Umbilical cord (tissue), 2 donors: ENCODE measurements around the gene PRPS1. TPM values are rescaled to one million over a fixed set of nuclear protein-coding genes. Genes with fewer than 3 reads are reported as not detected.
"Not testable (repeated sequence)": the region's sequence is repeated elsewhere in the genome, so short reads cannot be mapped to it uniquely, and the experiment has no call there.

Source experiments
- DNase-seq: peaks from one replicate; pipeline ENCODE4 v3.0.0-alpha.2; 2015; ENCODE audit warnings: low spot score
- total RNA-seq: library from RNA; depleted of rRNA; stranded (reverse); fragments of >200 nt; gene quantifications from one replicate; pipeline ENCODE4 v1.2.3, GENCODE V29; 2014; ENCODE audit warnings: low replicate concordance; ENCODE audit not compliant: insufficient read depth

The PRPS1 gene
- total RNA-seq, 1 donor from 2014 or later: 6.5 TPM

DNA sequence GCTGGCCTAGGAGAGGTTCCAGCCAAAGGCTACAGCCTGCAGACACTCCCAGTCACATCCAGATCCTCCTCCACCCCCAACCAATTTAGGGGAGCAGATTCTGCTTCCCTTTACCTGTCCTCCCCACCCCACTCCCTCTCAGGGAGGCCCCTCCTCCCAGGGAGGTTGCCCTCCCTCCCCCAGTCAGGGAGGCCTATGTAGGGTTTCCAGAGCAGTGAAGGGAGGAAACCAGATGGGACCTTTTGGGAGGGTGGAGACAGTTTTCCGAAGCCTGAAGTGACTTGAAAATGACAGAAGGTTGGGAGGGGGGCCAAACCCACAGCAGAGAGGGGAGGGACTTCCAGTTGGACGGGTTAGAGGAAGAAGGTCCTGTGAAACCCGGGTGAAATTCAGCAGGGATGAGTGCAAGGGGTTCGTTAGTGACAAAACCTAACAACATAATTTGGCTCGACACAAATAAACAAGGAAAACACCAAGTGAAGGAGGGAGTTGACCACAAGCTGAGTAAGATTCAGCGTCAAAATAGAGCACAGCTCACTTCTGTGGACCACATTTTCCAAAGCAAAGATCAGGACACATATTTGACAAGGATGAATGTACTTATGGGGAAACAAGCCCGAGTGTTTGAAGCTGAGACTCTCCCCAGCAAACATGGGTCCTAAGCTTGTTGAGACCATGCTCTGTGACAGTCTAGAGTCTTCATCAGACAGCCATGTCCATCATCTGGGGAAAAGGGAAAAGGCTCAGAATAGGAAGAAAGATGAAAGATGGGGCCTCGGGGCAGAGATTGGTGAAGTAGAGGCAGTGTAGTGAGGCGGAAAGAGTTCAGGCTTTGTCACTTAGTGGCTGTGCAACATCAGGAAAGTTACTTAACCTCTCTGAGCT, 46.4 kb downstream of the PRPS1 start:
- DNase-seq: peak; percentile 63

DNA sequence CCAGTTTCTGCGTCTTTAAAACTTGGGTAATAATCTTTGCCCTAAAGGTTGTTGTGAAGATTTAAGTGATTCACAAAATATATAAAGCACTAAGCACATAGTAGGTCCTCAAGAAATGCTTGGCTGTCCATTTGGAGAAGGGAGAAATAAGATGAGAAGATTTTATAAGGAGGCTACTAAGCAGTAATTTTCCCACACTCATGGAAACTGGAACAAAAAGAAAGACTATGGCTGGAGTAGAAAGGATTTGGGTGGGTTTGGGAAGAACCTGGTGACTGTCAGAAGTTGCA, 47.0 kb downstream of the PRPS1 start:
- DNase-seq: no peak

DNA sequence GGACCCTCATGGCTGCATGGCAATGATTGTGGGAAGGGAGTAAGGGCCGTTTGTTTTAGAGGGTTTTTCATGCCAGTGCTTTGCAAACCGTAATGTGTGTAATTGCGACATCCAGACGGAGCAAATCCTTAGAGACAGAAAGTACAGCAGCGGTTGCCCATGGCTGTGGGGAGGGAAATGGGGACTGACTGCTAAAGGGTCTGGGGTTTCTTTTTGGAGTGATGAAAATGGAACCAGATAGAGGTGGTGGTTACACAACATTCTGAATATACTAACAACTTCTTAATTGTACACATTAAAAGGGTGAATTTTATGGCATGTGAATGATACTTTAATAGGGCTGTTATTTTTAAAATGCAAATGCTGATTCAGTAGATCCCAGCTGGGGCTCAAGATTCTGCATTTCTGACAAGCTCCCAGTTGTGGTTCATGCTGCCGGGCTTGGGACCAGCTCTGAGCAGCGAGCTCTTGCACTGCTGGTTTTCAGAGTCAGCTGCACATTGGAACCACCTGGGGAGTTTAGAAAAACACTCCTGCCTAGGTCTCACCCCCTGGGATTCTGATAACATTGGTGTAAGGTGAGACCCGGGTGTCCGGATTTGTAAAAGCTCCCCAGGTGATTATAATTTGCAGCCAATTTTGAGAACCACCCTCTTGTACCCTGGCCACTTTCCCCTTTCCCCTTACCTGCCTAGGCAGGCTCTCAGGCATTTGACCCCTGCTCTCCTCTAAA, 47.7 kb downstream of the PRPS1 start:
- DNase-seq: peak; percentile 71

DNA sequence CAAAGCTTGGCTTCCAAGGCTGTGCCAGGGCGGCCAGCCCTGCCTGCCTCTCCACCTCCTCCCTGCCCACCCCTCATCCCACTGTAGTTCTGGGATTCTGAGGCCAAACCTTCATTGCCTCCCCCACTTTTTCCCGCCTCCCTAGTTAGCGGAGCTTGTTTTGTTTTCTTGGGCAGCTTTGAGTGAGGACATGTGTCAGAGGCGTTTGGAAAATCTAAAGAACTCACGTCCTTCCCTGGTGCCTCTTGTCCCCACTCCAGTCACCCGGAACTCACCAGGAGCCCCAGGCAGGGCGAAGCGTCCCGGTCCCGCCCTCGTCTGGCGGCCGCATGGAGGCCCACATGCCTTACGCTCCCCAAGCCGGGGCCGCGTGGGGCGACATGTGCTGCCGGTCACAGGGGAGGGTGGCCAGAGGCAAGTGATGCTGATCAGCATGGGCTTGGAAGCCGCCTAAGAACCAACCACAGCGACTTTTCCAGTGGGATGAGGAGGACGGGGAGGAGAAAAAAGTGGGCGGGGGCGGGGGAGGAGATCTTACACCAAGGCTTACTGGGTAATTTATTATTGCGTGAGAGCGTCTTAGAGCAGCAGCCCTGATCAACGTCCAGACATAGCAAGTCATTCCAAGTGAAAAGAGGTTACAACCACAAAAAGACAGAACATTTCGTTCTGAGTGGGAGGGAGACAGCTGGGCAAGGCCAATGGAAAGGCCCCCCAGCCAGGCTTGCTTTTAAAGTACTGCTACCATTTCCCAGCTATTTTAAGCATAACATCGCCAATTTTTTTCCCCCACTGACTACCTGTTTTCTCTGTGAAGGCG, 48.5 kb downstream of the PRPS1 start:
- DNase-seq: peak; percentile 87

DNA sequence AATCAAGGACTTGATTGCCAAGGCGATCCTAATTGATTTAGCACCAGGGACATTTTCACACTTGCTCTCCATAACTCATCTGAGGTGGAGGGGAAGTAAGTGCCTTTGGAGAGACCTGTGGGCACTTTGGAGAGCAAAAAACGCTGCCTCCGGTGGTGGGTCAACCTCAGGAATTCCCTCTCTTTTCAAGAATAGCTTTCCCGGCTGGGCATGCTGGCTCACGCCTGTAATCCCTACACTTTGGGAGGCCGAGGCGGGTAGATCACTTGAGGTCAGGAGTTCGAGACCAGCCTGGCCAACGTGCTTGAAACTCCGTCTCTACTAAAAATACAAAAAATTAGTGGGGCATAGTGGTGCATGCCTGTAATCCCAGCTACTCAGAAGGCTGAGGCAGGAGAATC, 49.2 kb downstream of the PRPS1 start:
- DNase-seq: no peak

DNA sequence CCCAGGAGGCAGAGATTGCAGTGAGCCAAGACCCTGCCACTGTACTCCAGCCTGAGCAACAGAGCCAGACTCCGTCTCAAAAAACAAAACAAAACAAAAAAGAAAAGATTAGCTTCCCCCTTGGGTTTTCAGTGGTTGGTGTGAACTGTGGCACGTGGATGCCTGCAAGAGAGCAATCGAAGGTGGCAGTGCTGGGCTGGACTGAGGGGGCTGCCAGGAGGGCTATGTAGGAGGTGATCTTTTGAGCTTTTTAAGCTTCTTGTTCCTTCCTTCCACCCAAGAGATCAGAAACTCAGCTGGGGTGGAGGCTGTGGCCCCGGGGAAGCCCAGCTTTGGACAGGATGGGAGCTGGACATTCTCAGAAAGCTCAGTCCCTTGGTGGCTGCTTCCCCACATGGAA, 49.6 kb downstream of the PRPS1 start:
- no peak for DNase-seq

DNA sequence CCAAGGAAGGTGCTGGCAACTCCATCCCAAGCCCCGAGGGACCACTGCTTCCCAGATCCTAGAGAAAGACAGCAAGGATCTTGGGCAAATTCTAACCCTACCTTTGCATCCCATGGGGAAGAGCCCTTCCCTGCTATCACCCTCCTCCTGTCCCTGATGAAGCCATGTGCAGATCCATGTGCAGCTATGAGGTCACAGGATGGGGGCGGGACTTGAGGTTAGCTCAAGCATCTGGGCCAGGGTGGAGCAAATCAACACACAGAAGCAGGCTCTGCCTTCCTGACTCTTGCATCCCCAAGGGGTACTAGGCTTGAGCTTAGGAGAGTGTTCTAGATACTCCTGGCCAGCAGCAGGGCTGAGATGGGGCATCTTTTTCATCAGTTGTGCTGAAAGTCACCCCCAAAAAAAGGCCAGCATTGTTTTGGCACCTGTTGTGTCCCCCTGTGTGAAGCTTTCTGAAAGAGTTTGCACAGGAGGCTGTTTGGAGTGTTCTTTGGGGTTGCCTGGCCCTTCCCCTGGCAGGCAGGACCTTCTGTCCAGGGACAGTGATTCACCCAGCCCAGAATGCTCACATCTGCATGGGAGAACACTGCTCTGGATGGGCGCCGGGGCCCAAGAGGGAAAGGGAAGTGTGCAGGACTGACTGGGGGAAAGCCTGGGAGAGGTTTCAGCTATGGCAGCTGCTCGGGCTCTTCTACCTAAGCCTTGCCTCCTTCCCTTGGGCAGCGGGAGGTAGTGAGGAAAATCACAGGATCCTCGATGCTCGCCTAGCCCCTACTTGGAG, 50.8 kb downstream of the PRPS1 start:
- no peak for DNase-seq

DNA sequence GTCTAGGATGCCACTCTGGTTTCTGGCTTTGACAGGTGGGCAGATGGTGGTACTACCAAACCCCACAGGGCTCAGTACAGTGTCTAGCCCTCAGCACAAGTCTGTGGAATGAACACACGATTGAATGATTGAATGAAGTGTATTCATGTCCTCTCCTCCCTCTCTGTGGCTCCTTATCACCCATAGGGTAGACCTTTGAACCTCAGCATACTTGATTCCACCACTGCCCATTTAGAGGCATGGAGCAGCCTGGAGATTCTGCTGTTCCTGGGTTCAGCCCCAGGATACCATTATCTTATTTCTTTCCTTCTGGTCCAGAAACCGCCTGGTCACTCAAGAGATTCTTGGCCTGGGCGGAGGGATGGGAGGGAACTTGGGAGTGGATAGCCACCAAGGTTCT, 53.9 kb downstream of the PRPS1 start:
- DNase-seq: no peak

DNA sequence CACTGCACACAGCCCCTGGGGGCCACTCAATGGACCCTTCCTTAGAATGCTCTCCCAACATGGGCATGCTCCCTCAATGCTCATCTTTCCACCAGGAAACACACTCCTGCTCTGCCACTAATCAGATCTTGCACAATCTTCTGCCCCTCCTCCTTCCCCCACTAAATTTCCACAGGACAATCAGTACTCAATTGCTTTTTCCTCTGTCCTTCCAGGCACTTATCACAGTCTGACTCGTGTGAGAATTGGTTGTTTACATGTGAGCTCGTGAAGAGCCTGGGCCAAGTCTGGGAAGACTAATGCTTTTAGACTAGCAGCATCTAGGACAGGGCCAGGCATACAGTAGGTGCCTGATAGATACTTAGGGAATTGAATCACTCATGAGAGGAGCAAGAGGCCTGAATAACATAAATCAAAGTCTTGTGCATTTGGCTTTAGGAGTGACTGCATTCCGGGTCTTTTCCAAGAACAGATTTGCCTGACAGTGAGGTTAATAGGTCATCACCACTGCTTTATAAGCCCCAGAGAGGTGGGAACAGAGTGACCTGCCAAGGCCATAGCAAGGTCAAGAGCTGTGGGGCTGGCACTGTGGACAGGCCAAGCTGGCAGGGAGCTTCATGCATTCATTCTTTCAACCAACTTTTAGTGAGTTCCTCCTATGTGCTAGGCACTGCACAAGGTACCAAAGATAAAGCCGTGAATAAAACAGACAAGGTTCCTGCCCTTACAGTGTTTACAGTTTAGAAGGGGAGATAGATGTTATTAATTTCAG, 55.0 kb downstream of the PRPS1 start:
- no peak for DNase-seq

DNA sequence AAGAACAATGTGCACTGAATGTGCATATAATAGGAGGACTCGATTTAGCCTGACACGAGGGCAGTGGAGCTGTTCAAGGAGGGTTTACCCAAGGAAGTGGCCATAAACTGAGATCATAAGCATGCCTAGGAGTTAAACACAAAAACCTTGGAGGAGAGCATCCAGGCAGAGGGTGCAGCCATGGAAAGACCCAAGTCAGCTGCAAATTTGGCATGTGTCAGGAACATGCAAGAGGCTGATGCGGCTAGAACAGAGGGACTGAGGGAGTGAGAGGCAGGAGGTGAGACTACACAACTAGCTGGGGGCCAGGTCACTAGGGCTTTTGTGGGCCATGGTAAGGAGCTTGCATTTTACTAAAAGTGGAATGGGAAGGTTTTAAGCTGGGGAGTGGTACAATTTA, 55.6 kb downstream of the PRPS1 start:
- DNase-seq: no peak

DNA sequence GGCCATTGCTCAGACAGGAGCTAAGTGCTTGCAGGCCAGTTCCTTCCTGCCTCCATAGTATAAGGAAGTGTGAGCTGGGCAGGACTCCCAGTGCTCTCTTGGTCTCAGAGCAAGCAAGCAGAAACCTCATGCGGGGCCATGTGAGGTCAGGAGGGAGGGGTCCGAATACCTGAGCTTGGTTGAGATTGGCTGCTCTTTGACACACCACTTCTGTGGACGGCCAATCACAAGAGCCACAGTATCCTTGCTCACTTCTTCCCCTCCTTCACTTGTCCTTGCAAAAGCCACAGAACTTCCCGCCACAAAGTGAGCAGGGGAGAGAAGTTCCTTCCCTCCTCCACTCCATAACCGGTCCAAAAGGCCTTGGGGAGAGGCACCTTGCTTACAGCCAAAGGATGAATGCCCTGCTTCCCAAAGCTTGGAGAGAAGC, 56.7 kb downstream of the PRPS1 start:
- DNase-seq: peak; percentile 38

DNA sequence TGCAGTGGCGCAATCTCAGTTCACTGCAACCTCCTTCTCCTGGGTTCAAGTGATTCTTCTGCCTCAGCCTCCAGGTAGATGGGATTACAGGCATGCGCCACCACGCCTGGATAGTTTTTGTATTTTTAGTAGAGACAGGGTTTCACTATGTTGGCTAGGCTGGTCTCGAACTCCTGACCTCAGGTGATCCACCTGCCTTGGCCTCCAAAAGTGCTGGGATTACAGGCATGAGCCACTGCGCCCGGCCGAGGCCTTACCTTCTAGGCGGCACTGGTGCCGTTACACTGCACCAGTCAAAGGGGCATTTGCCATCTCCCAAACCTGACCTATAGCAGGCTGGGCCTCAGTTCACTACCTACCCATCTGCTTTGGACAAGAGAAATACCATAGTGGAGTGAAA, 57.3 kb downstream of the PRPS1 start:
- not testable (repeated sequence) for DNase-seq

DNA sequence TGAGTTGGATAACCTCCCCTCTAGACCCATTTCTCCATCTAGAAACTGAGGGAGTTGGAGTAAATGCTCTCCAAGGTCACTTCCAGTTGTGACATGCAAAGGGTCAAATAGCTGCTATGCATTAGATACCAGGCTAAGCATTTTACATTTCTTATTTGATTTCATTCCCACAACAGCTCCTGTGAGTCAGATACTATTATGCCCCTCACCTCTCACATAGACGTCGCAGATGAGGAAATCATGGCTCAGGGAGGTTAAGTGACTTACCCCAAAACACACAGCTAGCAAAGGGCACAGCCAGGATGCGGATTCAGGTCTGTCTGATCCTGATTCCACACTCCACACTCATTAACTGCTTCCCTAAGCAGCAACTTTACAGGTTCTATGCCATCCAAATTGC, 57.7 kb downstream of the PRPS1 start:
- DNase-seq: no peak

DNA sequence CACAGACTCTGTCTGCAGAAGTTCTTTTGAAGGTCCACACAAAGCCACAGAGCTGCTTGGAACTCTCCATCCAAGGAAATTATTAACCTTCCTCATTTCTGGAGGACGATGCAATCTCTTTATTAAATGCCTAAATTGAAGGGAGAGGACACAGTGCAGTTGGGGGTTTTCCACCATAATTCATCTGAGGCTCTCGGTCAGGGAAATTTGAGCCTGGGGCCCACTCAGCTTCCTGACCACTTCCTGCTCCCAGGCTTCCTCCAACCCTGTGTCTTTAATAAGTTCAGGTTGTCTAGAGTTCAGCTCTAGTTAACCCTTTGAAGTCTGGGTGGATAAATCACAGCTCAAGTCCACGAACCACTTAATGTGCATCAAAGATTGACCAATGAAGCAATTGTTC, 58.5 kb downstream of the PRPS1 start:
- DNase-seq: no peak

DNA sequence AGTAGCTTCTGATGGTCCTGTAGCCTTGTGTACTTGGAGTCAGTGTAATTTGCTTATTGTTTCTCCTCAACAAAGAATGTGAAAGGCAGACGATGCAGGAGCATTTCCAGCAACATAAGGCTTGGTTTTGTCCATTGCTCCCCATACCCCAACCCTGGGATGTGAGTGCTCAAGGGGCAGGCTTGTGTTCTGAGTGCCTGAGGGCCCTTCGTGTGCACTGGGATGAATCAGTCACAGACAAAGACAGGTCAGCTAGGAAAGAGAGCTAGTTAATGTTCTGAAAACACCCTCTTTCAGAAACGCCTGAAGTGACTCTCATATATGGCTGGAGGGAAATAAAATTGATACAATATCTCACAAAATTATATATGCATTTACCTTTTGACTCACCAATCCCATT, 59.1 kb downstream of the PRPS1 start:
- no peak for DNase-seq

DNA sequence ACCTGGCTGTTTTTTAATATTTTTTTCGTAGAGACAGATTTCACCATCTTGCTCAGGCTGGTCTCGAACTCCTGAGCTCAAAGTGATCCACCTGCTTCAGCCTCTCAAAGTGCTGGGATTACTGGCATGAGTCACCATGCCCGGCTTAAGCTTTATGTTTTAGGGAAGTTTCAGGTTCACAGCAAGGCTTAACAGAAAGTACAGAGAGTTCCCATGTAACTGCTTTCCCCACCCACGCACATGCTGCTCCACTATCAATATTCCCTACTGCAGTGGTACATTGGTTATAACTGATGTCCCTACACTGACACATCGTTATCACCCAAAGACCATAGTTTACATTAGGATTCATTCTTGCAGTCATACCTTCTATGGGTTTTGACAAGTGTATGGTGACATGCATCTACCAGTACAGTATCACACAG, 62.7 kb downstream of the PRPS1 start:
- no peak for DNase-seq

DNA sequence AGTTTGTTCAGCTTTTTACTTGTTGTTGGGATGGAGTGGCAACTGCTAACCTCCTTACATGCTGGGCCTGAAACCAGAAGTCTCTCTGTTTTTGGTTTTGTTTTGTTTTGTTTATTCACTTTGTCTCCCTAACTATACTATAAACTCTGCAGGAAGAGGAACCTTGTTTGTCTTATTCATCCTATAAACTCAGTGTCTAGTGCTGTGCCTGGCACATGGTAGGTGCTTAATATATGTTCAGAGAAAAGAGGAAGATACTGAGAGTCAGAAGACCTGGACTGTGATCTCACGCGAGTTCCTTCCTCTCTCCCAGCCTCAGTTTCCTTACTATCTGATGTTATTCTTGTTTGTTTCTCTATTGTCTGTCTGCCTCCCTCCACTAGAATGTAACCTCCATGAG, 71.3 kb downstream of the PRPS1 start:
- no peak for DNase-seq

DNA sequence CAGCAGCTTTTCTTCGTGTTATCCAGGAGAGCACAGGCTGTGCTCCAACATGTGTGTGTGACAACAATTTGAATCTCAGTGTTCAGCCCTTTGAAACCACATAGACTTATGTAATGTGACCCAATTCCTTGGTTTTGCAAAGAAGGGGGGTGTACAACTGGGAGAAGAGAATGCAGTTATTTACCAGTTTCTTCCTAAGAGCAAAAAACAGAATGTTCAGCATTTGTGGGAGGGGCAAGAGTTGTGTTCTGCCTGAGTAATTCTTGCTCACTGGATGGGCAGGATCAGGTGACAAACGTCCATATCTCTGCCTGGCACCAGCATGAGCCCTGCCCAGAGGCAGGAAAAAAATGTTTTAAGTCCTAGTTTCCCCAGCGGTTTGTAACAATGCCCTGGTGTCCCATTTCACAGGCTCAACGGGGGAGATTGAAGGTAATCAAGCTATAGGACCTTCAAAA, 72.0 kb downstream of the PRPS1 start:
- peak; percentile 35 for DNase-seq
